MCF 10A (cell line): ENCODE results near the gene NEK5. TPM values are rescaled to one million over a fixed set of nuclear protein-coding genes. Genes with fewer than 3 reads are reported as not detected.
"Not testable (repeated sequence)": the region's sequence is repeated elsewhere in the genome, so short reads cannot be mapped to it uniquely, and the experiment has no call there.

Experiments
- BruUV-seq: library from RNA; stranded (reverse); fragments of 400-500 nt; replicated peaks from 2 replicates; lab custom pipeline; 2021; lab: Mats Ljungman, UMichigan
- CTCF ChIA-PET: fragments of 300-600 bp; sonication (Branson Sonifier 250); formaldehyde crosslinking; extraction: SDS; loops from one replicate; lab custom pipeline; 2021; ENCODE audit warnings: antibody characterized with exemption, inconsistent platforms; lab: Yijun Ruan, JAX
- POLR2A ChIA-PET: fragments of 300-600, 350-650 bp; sonication (Branson Sonifier 250); formaldehyde crosslinking; extraction: SDS; loops from one replicate; lab custom pipeline; 2020; ENCODE audit warnings: antibody characterized with exemption, inconsistent platforms; lab: Yijun Ruan, JAX
- DNase-seq: peaks from one replicate; pipeline ENCODE4 v3.0.0-alpha.2; 2018; ENCODE audit not compliant: unreplicated experiment
- H3K27ac Mint-ChIP-seq: one replicate; pipeline ENCODE4 v1.8.0; 2022; ENCODE audit warnings: mild to moderate bottlenecking, low read depth, mixed read lengths; ENCODE audit not compliant: unreplicated experiment
- H3K27me3 Mint-ChIP-seq: one replicate; pipeline ENCODE4 v1.8.0; 2022; ENCODE audit warnings: mixed read lengths; ENCODE audit not compliant: insufficient read depth, unreplicated experiment
- H3K36me3 Mint-ChIP-seq: one replicate; pipeline ENCODE4 v1.8.0; 2022; ENCODE audit warnings: mild to moderate bottlenecking, moderate library complexity, mixed read lengths; ENCODE audit not compliant: insufficient read depth, unreplicated experiment
- H3K4me1 Mint-ChIP-seq: one replicate; pipeline ENCODE4 v1.8.0; 2022; ENCODE audit warnings: mixed read lengths; ENCODE audit not compliant: insufficient read depth, unreplicated experiment
- H3K4me3 Mint-ChIP-seq: one replicate; pipeline ENCODE4 v1.8.0; 2022; ENCODE audit warnings: mild to moderate bottlenecking, moderate library complexity, mixed read lengths; ENCODE audit not compliant: unreplicated experiment
- H3K9me3 Mint-ChIP-seq: one replicate; pipeline ENCODE4 v1.8.0; 2022; ENCODE audit warnings: mixed read lengths; ENCODE audit not compliant: unreplicated experiment
- CTCF ChIP-seq: fragments of 200-600 bp; IDR thresholded peaks from one replicate; pipeline ENCODE4 v1.8.0; 2022; ENCODE audit warnings: antibody characterized with exemption, mild to moderate bottlenecking; ENCODE audit not compliant: unreplicated experiment
- intact Hi-C: fragments of 100-400 bp; cut with micrococcal nuclease; formaldehyde crosslinking; loops from 2 replicates; pipeline ENCODE4 v1.14.1; 2022
- total RNA-seq: library from RNA; stranded (reverse); gene quantifications from 2 replicates; pipeline ENCODE4 v1.2.3, GENCODE V29; 2022

The NEK5 gene
- total RNA-seq, 1 experiment from 2014 or later = 0.21 TPM

- Mint-ChIP-seq H3K9me3 (no peaks in the 10 kb centered on the region), H3K27me3 (no peaks in the 10 kb centered on the region), H3K36me3 (peaks cover 40% of the 10 kb centered on the region), H3K4me1 (no peaks in the 10 kb centered on the region), H3K27ac (no peak overlapping the region), H3K4me3 (no peak overlapping the region)
- CTCF ChIA-PET = interaction anchor here (1.0 to 1.8 kb wide), 2 partner anchors 37 to 269 kb away, joined by 3 to 6 read pairs; partner anchors contain the start of gene NEK5
- BruUV-seq = no TSS peak
- TF ChIP-seq CTCF = no peak
- intact Hi-C loops = no loop called here
- DNase-seq = no peak
- POLR2A ChIA-PET = interaction anchor here (1.9 kb wide), 1 partner anchor 38 kb away, joined by 3 read pairs; no protein-coding TSS in a partner anchor
Measured at GRCh38 chr13:52165411-52165810, 36.5 kb upstream of the NEK5 start.

- CTCF ChIA-PET = interaction anchor here (1.0 to 1.8 kb wide), 4 partner anchors 10 to 268 kb away, joined by 3 to 6 read pairs (median 4); partner anchors contain the start of gene NEK5
- H3K36me3 Mint-ChIP-seq = peaks cover 36% of the 10 kb centered on the region
Measured at GRCh38 chr13:52164989-52165388, 36.1 kb upstream of the NEK5 start.

GRCh38 chr13:52163878-52164277 lies 35.0 kb upstream of the NEK5 start:
- H3K9me3 Mint-ChIP-seq, DNase-seq, H3K4me3 Mint-ChIP-seq, intact Hi-C loops, H3K4me1 Mint-ChIP-seq, BruUV-seq, H3K27ac Mint-ChIP-seq, H3K27me3 Mint-ChIP-seq: not testable (repeated sequence)
- peaks cover 31% of the 10 kb centered on the region for H3K36me3 Mint-ChIP-seq
- ChIA-PET POLR2A (interaction anchor here (1.9 kb wide), 1 partner anchor 37 kb away, joined by 3 read pairs; no protein-coding TSS in a partner anchor), CTCF (interaction anchor here (1.2 kb wide), 2 partner anchors 11 to 38 kb away, joined by 3 to 5 read pairs; no protein-coding TSS in a partner anchor)

More at GRCh38 chr13:52164989-52165388, 36.1 kb upstream of the NEK5 start:
- no peak overlapping the region for H3K4me3 Mint-ChIP-seq
- BruUV-seq = no TSS peak
- TF ChIP-seq CTCF = no peak
- no peak overlapping the region for H3K27ac Mint-ChIP-seq
- intact Hi-C loops = no loop called here
- POLR2A ChIA-PET = interaction anchor here (1.9 kb wide), 1 partner anchor 38 kb away, joined by 3 read pairs; no protein-coding TSS in a partner anchor
- H3K27me3 Mint-ChIP-seq = no peaks in the 10 kb centered on the region
- no peaks in the 10 kb centered on the region for H3K9me3 Mint-ChIP-seq
- no peak for DNase-seq
- peaks cover 2% of the 10 kb centered on the region for H3K4me1 Mint-ChIP-seq

- DNase-seq = no peak
- Mint-ChIP-seq H3K9me3 (no peaks in the 10 kb centered on the region), H3K27ac (no peak overlapping the region), H3K4me3 (no peak overlapping the region), H3K27me3 (no peaks in the 10 kb centered on the region), H3K36me3 (peaks cover 22% of the 10 kb centered on the region), H3K4me1 (peaks cover 12% of the 10 kb centered on the region)
- ChIA-PET POLR2A (no interaction called here), CTCF (no interaction called here)
- TF ChIP-seq CTCF = no peak
- no TSS peak for BruUV-seq
- intact Hi-C loops = no loop called here
Measured at GRCh38 chr13:52162279-52163101, 33.6 kb upstream of the NEK5 start.
